ENCODE data around the gene TLK2. TPM values are rescaled to one million over a fixed set of nuclear protein-coding genes. Genes with fewer than 3 reads are reported as not detected.

Gene TLK2
- total RNA-seq, 1 experiment from 2014 or later: 68.8 TPM

DNA sequence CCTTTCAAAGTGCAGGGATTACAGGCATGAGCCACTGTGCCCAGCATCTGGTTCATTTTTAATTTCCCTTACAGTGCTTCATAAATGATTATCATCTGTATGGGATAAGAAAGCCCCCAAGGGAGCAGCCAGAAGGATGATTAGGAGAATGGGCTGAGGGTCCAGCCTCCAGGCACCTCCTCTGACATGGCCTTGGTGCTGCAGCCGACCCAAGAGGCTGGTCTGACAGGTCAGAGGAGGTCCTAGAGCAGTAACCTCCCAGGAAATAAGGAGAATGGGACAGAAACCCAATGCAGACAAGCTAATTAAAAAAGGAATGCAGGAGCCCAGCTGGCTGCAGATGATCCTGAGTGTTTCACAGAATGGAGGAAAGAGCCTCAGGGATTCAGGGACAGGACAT lies 177.8 kb downstream of the TLK2 start:
- no peak overlapping the region for H3K4me3 ChIP-seq (ENCODE audit: low read depth, low read length)
- Mint-ChIP-seq H3K36me3 (ENCODE audit: insufficient read depth, unreplicated experiment) (peaks cover 5% of the 10 kb centered on the region), H3K9me3 (ENCODE audit: unreplicated experiment) (peaks cover 13% of the 10 kb centered on the region), H3K27me3 (ENCODE audit: insufficient read depth, unreplicated experiment) (peaks cover 14% of the 10 kb centered on the region), H3K4me1 (ENCODE audit: low read depth, unreplicated experiment) (peaks cover 13% of the 10 kb centered on the region), H3K27ac (ENCODE audit: unreplicated experiment) (no peak overlapping the region), H3K4me3 (ENCODE audit: unreplicated experiment) (no peak overlapping the region)
- ChIA-PET POLR2A (no interaction called here), CTCF (no interaction called here)
- peaks cover 10% of the 10 kb centered on the region; the same call in 1 of the 2 replicates for H3K9me3 ChIP-seq
- intact Hi-C loops (cut with micrococcal nuclease; ENCODE audit: unreplicated experiment): no loop called here
- no peaks in the 10 kb centered on the region for H3K27me3 ChIP-seq (replicated peaks; ENCODE audit: control insufficient read depth, insufficient read depth, low read length)
- no peaks in the 10 kb centered on the region for H3K36me3 ChIP-seq (ENCODE audit: control insufficient read depth, insufficient read depth, low read length)
- H3K4me1 ChIP-seq: 0 out of 2 replicates have a peak, but pooled peaks cover 4% of the 10 kb centered on the region
- BruUV-seq (replicated peaks): no TSS peak
- TF ChIP-seq, protein P1, sequence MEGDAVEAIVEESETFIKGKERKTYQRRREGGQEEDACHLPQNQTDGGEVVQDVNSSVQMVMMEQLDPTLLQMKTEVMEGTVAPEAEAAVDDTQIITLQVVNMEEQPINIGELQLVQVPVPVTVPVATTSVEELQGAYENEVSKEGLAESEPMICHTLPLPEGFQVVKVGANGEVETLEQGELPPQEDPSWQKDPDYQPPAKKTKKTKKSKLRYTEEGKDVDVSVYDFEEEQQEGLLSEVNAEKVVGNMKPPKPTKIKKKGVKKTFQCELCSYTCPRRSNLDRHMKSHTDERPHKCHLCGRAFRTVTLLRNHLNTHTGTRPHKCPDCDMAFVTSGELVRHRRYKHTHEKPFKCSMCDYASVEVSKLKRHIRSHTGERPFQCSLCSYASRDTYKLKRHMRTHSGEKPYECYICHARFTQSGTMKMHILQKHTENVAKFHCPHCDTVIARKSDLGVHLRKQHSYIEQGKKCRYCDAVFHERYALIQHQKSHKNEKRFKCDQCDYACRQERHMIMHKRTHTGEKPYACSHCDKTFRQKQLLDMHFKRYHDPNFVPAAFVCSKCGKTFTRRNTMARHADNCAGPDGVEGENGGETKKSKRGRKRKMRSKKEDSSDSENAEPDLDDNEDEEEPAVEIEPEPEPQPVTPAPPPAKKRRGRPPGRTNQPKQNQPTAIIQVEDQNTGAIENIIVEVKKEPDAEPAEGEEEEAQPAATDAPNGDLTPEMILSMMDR (IDR thresholded peaks at IDR 0.05; ENCODE audit: insufficient read depth in 1 of 2, low read depth in 1 of 2, low read length in 1 of 2, severe bottlenecking in 1 of 2, unreplicated experiment in 1 of 2): no peak
- no peak for DNase-seq

GRCh38 chr17:62657145-62657665 lies 178.6 kb downstream of the TLK2 start:
- Mint-ChIP-seq H3K4me1 (ENCODE audit: low read depth, unreplicated experiment) (peaks cover 13% of the 10 kb centered on the region), H3K9me3 (ENCODE audit: unreplicated experiment) (peaks cover 17% of the 10 kb centered on the region), H3K27ac (ENCODE audit: unreplicated experiment) (no peak overlapping the region), H3K36me3 (ENCODE audit: insufficient read depth, unreplicated experiment) (peaks cover 2% of the 10 kb centered on the region), H3K4me3 (ENCODE audit: unreplicated experiment) (no peak overlapping the region), H3K27me3 (ENCODE audit: insufficient read depth, unreplicated experiment) (peaks cover 15% of the 10 kb centered on the region)
- CTCF ChIA-PET: no interaction called here
- POLR2A ChIA-PET: no interaction called here
- Histone ChIP-seq H3K4me3 (ENCODE audit: low read depth, low read length) (no peak overlapping the region), H3K9me3 (peaks cover 12% of the 10 kb centered on the region; the same call in 1 of the 2 replicates), H3K27me3 (replicated peaks; ENCODE audit: control insufficient read depth, insufficient read depth, low read length) (no peaks in the 10 kb centered on the region), H3K36me3 (ENCODE audit: control insufficient read depth, insufficient read depth, low read length) (no peaks in the 10 kb centered on the region), H3K4me1 (0 out of 2 replicates have a peak, but pooled peaks cover 4% of the 10 kb centered on the region)
- BruUV-seq (replicated peaks): no TSS peak
- intact Hi-C loops (cut with micrococcal nuclease; ENCODE audit: unreplicated experiment): no loop called here
- no peak for DNase-seq
- TF ChIP-seq, protein P1 (IDR thresholded peaks at IDR 0.05; ENCODE audit: insufficient read depth in 1 of 2, low read depth in 1 of 2, low read length in 1 of 2, severe bottlenecking in 1 of 2, unreplicated experiment in 1 of 2): no peak

- POLR2A ChIA-PET: no interaction called here
- intact Hi-C loops (cut with micrococcal nuclease; ENCODE audit: unreplicated experiment): no loop called here
- Mint-ChIP-seq H3K9me3 (ENCODE audit: unreplicated experiment) (peaks cover 17% of the 10 kb centered on the region), H3K4me3 (ENCODE audit: unreplicated experiment) (no peak overlapping the region), H3K27ac (ENCODE audit: unreplicated experiment) (no peak overlapping the region), H3K36me3 (ENCODE audit: insufficient read depth, unreplicated experiment) (no peaks in the 10 kb centered on the region), H3K4me1 (ENCODE audit: low read depth, unreplicated experiment) (peaks cover 13% of the 10 kb centered on the region), H3K27me3 (ENCODE audit: insufficient read depth, unreplicated experiment) (peaks cover 15% of the 10 kb centered on the region)
- CTCF ChIA-PET: no interaction called here
- peaks cover 12% of the 10 kb centered on the region; the same call in 1 of the 2 replicates for H3K9me3 ChIP-seq
- no peaks in the 10 kb centered on the region for H3K36me3 ChIP-seq (ENCODE audit: control insufficient read depth, insufficient read depth, low read length)
- BruUV-seq (replicated peaks): no TSS peak
- H3K4me1 ChIP-seq: 0 out of 2 replicates have a peak, but pooled peaks cover 4% of the 10 kb centered on the region
- DNase-seq: no peak
- no peak overlapping the region for H3K4me3 ChIP-seq (ENCODE audit: low read depth, low read length)
- no peaks in the 10 kb centered on the region for H3K27me3 ChIP-seq (replicated peaks; ENCODE audit: control insufficient read depth, insufficient read depth, low read length)
- TF ChIP-seq, protein P1 (IDR thresholded peaks at IDR 0.05; ENCODE audit: insufficient read depth in 1 of 2, low read depth in 1 of 2, low read length in 1 of 2, severe bottlenecking in 1 of 2, unreplicated experiment in 1 of 2): no peak
These were observed 179.1 kb downstream of the TLK2 start for GRCh38 chr17:62657690-62658089.

All from Caco-2 (cell line).